HepG2 (cell line): ENCODE data around the gene WDR76. TPM values are rescaled to one million over a fixed set of nuclear protein-coding genes. Genes with fewer than 3 reads are reported as not detected.

Experiments
- ARID4A ChIP-seq: sonication (generic); formaldehyde crosslinking; IDR thresholded peaks from 2 replicates; pipeline ENCODE4 v1.5.0; 2020; ENCODE audit warnings: mild to moderate bottlenecking, missing genetic modification reagents, borderline replicate concordance
- BCL3 ChIP-seq: sonication (generic); formaldehyde crosslinking; IDR thresholded peaks from 2 replicates; pipeline ENCODE4 v1.5.1; 2020; ENCODE audit warnings: mild to moderate bottlenecking, missing genetic modification reagents, moderate library complexity
- HNF1B ChIP-seq: sonication (generic); formaldehyde crosslinking; IDR thresholded peaks from 2 replicates; pipeline ENCODE4 v1.5.1; 2020; ENCODE audit warnings: mild to moderate bottlenecking, moderate library complexity, missing genetic modification reagents
- PHF20 ChIP-seq: sonication (generic); formaldehyde crosslinking; IDR thresholded peaks from 2 replicates; pipeline ENCODE4 v1.5.0; 2020; ENCODE audit warnings: mild to moderate bottlenecking, missing genetic modification reagents
- POLR2A ChIP-seq, 2 experiments: IDR thresholded peaks; 2 replicates each; pipeline ENCODE4 v1.6.1; 2011; ENCODE audit warnings: low read depth in 2 of 2, low read length in 2 of 2, mild to moderate bottlenecking in 1 of 2, moderate library complexity in 1 of 2; ENCODE audit not compliant: insufficient read depth in 1 of 2
- PRDM4 ChIP-seq: sonication (generic); formaldehyde crosslinking; IDR thresholded peaks from 2 replicates; pipeline ENCODE4 v1.9.0; 2021; ENCODE audit warnings: missing genetic modification reagents, borderline replicate concordance
- TERF1 ChIP-seq: sonication (generic); formaldehyde crosslinking; IDR thresholded peaks from 2 replicates; pipeline ENCODE4 v1.8.0; 2022; ENCODE audit warnings: mild to moderate bottlenecking, missing genetic modification reagents, moderate library complexity
- TFDP1 ChIP-seq: IDR thresholded peaks from 2 replicates; pipeline ENCODE4 v1.6.1; 2016; ENCODE audit warnings: missing compliant biosample characterization, missing genetic modification reagents, borderline replicate concordance
- ZBTB20 ChIP-seq: sonication (generic); formaldehyde crosslinking; IDR thresholded peaks from 2 replicates; pipeline ENCODE4 v1.8.1; 2023; ENCODE audit warnings: missing genetic modification reagents, low read depth, mild to moderate bottlenecking, borderline replicate concordance
- ZFX ChIP-seq: sonication (generic); formaldehyde crosslinking; IDR thresholded peaks from 2 replicates; pipeline ENCODE4 v1.4.0; 2020; ENCODE audit warnings: mild to moderate bottlenecking, low read depth, missing genetic modification reagents, moderate library complexity
- ZFY ChIP-seq: sonication (generic); formaldehyde crosslinking; IDR thresholded peaks from 2 replicates; pipeline ENCODE4 v1.4.0; 2020; ENCODE audit warnings: missing genetic modification reagents
- ZNF160 ChIP-seq: sonication (generic); formaldehyde crosslinking; IDR thresholded peaks from 2 replicates; pipeline ENCODE4 v1.8.0; 2022; ENCODE audit warnings: mild to moderate bottlenecking, inconsistent platforms, missing genetic modification reagents
- ZNF333 ChIP-seq: sonication (generic); formaldehyde crosslinking; IDR thresholded peaks from 2 replicates; pipeline ENCODE4 v1.4.0; 2020; ENCODE audit warnings: mild to moderate bottlenecking, missing genetic modification reagents, borderline replicate concordance
- ZNF432 ChIP-seq: sonication (generic); formaldehyde crosslinking; IDR thresholded peaks from 2 replicates; pipeline ENCODE4 v1.5.0; 2020; ENCODE audit warnings: missing genetic modification reagents, mild to moderate bottlenecking, borderline replicate concordance
- ZNF75D ChIP-seq: sonication (generic); formaldehyde crosslinking; IDR thresholded peaks from 2 replicates; pipeline ENCODE4 v1.8.1; 2023; ENCODE audit warnings: missing genetic modification reagents, mild to moderate bottlenecking, borderline replicate concordance
- polyA plus RNA-seq, 8 experiments: library from polyadenylated mRNA; depleted of rRNA in 3 of 8; stranded (reverse) in 7 of 8; unstranded in 1 of 8; fragments of >200 nt; fragmentation: Illumina TruSeq in 4 of 8; extraction: Trizol in 4 of 8; gene quantifications; 2 replicates each; pipeline versions ENCODE4 v1.2.1 to v1.2.3, GENCODE V29; 2011 to 2016; ENCODE audit warnings: low read depth in 4 of 8, missing spikeins in 1 of 8, mixed read lengths in 1 of 8; ENCODE audit not compliant: insufficient read depth in 1 of 8
- total RNA-seq, 5 experiments: library from RNA; depleted of rRNA; stranded (reverse); fragments of >200 nt; fragmentation: Illumina TruSeq; extraction: Trizol; gene quantifications; 2 replicates each; pipeline ENCODE4 v1.2.3, GENCODE V29; 2016; ENCODE audit warnings: low read depth in 1 of 5

The WDR76 gene
- total and polyA plus RNA-seq, 2 of the 13 experiments (the other 11 are each of a cell fraction or from before 2014, with no cell fraction given) = 1.1 to 9.7 TPM

GRCh38 chr15:43826508-43827341 is at the start of gene WDR76 (continued):
- peak; percentile 51; the same call in 1 of the 2 replicates for TF ChIP-seq ARID4A (CRISPR knock-in tag)
- no peak for TF ChIP-seq ZNF432
- peak; percentile 84; the same call in 1 of the 2 replicates for TF ChIP-seq TFDP1 (CRISPR knock-in tag)
- no peak for TF ChIP-seq BCL3
- TF ChIP-seq PRDM4 (CRISPR knock-in tag) = no peak
- no peak for TF ChIP-seq ZBTB20
- no peak for TF ChIP-seq TERF1
- 0 out of 4 replicates have a peak, but pooled peaks of 1 of the 2 experiments have one; percentile 14 for TF ChIP-seq POLR2A (IDR thresholded peaks at IDR 0.05; ENCODE audit: insufficient read depth in 1 of 2, low read depth in 2 of 2, low read length in 2 of 2)
- TF ChIP-seq ZFX (CRISPR knock-in tag) = peak; percentile 44; the same call in 1 of the 2 replicates
- no peak for TF ChIP-seq ZNF160
- TF ChIP-seq ZNF75D (CRISPR knock-in tag) = no peak
- no peak for TF ChIP-seq ZNF333
- 0 out of 2 replicates have a peak, but pooled peaks have one; percentile 48 for TF ChIP-seq PHF20 (CRISPR knock-in tag)
- TF ChIP-seq HNF1B (CRISPR knock-in tag) = no peak
- TF ChIP-seq ZFY (CRISPR knock-in tag) = peak; percentile 62
